HG03135 (cell line): ENCODE measurements around the gene HS3ST6.
"Not testable (repeated sequence)": the region's sequence is repeated elsewhere in the genome, so short reads cannot be mapped to it uniquely, and the experiment has no call there.

Experiments
- ATAC-seq: cut with Tn5 transposase; IDR thresholded peaks from one replicate; pipeline ENCODE4 v1.9.1; 2021; ENCODE audit warnings: mild to moderate bottlenecking, moderate library complexity; ENCODE audit not compliant: unreplicated experiment

HS3ST6 gene

DNA sequence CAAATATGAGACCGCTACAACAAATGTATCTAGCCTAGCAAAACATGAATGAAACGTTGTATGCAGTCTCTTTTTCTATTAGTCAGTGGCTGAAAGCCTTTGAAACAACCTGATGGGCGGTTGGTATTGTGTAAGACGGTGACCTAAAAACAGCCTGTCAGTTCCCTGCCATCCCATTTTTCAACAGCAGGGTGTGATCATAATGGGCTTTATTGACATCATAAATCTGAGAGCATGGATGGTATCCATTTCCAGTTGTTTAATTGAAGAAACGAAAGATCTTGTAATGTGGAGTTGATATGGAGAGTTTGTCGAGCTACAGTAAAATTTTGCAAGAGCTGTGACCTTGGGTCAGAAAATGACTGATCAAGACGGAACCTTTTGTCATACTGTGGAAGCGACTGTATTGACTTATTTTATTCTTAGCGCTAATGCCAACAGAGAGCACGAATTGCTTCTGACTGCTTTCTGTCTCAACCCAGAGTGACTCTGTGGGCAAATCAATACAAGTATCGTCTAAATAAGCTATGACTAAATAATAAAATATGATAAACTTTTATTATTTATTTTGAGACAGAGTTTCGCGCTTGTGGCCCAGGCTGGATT is 34.0 kb downstream of the HS3ST6 start:
- no peak for ATAC-seq

DNA sequence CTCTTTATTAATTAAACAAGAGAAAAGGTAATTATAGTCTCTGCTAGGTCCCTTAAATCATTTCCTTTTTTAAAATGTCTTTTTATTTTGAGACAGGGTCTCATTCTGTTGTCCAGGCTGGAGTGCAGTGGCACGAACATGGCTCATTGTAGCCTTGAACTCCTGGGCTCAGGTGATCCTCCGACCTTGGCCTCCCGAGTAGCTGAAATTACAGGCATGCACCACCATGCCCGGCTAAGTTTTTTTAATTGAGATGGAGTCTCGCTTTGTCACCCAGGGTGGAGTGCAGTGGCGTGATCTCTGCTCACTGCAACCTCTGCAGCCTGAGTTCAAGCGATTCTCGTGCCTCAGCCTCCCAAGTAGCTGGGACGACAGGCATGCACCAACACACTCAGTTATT is 37.0 kb downstream of the HS3ST6 start:
- not testable (repeated sequence) for ATAC-seq

DNA sequence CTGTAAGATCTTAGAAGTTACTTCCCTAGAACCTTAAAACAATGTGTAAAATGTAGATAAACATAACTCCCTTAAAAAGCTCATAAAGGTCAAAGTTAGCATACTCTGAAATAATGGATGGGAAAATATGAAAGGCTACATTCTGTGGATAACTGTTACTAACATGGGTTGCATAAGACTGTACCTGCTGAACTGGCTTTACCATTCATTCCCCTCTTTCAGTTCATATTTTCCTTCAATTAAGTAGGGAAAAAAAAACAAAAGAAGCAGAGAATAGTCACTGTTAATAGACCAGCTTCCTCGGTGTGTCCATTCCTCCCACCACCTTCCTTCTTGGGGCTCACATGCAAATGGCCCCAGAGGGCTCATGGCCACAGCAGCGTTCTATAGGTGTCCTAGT is 38.7 kb downstream of the HS3ST6 start:
- no peak for ATAC-seq

DNA sequence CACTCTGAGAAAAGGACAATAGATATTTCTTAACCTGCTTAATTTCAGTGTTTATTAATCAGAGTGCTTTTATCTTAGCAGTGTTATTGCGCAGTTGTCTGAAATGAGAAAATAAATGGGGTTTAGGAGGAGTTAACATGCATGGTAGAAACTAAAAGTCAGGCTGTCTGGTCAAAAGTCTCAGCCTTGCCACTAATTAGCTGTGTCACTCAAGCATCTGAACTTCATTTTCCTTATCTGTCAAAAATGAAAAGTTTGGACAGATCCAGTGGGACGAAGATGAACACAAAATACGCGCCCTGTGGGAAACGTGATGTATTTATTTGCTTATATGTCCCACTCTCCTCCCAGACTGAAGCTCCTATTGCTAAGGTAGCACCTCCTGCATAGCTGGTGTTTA is 40.0 kb downstream of the HS3ST6 start:
- no peak for ATAC-seq

DNA sequence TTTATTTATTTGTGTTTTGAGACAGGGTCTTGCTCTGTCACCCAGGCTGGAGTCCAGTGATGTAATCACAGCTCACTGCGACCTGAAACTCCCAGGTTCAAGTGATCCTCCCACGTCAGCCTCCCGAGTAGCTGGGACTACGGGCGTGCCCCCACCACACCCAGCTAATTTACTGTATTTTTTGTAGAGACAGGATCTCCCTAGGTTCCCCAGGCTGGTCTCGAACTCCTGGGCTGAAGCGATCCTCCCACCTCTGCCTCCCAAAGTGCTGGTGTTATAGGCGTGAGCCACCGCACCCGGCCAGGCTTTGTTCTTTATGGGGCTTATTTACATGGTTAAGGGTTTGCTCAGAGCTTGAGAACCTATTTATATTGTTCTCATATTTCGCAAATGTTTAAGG is 40.4 kb downstream of the HS3ST6 start:
- ATAC-seq, result no peak

DNA sequence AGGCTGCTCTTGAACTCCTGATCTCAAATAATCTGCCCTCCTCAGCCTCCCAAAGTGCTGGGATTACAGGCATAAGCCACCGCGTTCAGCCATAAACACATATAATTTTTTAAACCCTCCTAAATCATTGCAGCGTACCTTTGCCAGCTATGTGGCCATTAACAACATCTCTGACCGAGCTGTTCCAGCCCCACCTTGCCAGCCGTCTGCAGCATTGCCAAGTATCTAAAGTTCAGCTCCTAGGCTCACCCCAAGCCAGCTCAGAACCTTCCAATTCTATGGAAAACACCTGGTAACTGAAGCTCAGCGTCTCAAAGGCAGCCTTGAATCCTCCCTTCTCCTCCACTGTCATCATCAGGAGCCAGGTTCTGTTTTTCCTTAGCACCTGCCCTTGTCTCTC is 41.1 kb downstream of the HS3ST6 start:
- ATAC-seq, result no peak

DNA sequence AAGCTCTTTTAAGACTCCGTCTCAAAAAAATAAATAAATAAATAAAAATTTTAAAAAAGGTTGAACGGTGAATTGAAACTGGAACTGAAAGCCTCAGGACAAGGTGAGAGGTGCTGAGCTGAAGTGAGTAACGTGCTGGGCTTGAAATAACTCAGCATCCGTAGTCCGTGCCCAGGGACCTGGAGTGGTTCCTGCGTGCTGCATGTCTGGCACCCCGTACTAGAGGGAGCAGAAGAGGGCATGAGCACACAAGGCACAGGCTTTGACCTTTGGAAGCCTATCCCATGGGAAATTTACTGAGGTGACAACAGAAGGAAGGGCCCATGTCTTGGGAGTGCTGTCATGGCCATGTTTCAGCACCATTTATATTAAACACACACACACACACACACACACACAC is 41.7 kb downstream of the HS3ST6 start:
- ATAC-seq, result no peak

DNA sequence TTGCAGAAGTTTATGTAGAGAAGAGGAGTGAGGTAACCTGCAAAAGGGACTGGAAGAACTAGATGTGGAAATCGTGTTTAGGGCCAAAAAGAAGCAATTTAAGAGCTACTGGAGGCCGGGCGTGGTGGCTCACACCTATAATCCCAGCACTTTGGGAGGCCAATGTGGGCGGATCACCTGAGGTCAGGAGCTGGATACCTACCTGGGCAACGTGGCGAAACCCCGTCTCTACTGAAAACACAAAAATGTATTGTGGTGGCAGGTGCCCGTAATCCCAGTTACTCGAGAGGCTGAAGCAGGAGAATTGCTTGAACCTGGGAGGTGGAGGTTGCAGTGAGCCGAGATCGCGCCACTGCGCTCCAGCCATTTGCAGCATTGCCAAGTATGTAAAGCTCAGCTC is 42.1 kb downstream of the HS3ST6 start:
- not testable (repeated sequence) for ATAC-seq

DNA sequence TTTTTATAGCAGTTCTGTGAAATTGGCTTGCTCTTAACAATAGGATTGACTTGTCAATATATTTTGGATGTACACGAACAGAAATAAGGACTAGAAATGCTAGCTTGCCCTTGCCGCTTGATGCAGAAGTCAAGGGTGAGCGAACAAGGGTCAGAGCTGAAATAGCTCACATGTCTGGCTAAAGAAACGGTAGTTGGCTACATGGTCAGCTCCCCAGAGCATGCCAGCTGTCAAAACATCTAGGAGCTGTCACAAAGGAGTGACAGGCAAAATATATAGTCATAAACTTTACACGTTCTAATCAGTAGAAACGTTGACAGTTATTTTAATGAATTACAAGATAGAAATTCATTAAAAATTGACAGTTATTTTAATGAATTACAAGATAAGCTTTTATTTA is 43.4 kb downstream of the HS3ST6 start:
- ATAC-seq, result no peak

DNA sequence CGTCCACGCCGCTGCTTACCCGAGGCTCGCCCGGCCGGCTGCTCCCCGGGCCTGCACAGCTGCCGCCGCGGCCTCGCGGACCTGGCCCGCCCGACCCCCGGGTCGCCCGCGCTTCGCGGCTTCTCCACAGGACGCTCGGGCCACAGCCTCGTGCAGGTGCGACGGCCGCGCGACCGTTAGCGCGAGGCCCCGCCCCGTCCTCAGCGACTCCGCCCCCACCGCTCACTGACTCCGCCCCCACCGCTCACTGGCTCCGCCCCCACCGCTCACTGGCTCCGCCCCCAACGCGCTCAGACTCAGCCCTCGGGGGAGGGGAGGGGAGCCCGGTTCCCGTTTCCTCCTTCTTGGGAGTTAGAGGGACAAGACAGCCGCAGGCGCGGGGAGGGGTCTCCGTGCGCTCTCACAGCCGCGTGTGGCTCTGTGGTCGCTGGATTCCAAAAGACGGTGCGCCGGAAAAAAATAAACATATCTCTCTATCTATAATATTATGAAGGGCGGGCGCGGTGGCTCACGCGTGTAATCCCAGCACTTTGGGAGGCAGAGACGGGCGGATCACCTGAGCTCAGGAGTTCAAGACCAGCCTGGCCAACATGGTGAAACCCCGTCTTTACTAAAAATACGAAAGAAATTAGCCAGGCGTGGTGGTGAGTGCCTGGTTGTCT is 46.1 kb downstream of the HS3ST6 start, which contains the start of gene MEIOB:
MEIOB (minus strand) TSS at position 191 of the 662 bp plus-strand sequence. CDS start 3,989 bp downstream, outside the sequence.
- no peak for ATAC-seq

DNA sequence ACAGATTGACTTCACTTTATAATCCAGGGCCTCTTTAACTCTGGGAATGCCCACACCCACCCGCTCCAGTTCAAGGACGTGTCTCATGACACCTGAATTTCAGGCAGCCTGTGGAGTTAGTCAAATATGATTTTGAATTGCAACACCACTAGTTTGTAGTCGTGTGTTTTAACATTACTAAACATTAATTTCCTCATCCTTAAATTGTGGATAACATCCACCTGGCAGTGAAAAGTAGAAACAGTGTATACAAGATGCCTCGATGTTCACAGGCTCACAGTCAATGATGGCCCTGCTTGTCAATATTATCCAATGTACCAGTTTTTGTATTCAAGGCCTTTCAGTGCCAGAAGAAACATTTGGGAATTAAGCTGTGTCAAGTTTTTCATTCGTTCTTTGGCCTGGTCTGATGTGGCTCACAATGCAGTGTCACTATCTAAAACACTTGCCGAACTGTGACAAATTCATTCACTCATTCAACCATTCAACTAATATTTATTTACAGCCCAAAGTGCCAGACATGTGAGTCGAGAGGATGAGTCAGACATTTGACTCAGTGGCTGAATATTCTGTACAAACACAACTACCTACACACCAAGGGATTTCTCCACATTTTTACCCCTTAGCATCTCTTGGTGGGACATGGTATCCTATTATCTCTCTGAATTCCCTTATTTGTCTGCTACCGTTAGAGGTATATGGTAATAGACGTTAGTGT is 47.7 kb downstream of the HS3ST6 start:
- ATAC-seq, result no peak

DNA sequence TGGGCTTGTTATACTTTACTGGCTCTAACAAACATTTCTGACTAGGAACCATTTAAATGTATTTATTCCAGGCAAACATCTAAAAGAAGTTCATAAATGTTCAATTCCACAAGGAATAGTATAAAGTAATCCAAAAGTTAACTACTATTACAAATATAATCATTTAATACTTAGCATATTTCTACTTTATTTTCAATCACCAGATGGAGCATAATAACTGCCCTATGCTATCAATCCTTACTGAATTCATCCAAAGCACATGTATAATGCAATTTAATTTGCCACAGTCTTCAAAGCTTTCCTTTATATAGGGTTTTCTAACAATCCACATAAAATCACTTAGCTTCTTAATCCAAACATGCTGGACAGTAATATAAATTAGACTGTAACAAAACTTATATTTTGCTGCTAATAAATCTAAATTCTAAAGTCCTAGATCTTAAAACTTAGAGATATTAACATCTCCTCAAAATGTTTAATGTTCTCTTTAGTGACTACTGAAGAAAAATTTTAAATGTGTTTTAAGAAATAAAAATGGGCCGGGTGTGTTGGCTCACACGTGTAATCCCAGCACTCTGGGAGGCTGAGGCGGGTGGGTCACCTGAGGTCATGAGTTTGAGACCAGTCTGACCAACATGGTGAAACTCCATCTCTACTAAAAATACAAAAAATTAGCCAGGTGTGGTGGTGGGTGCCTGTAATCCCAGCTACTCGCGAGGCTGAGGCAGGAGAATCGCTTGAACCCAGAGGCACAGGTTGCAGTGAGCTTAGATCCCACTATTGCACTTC is 52.1 kb downstream of the HS3ST6 start:
- ATAC-seq, result no peak

DNA sequence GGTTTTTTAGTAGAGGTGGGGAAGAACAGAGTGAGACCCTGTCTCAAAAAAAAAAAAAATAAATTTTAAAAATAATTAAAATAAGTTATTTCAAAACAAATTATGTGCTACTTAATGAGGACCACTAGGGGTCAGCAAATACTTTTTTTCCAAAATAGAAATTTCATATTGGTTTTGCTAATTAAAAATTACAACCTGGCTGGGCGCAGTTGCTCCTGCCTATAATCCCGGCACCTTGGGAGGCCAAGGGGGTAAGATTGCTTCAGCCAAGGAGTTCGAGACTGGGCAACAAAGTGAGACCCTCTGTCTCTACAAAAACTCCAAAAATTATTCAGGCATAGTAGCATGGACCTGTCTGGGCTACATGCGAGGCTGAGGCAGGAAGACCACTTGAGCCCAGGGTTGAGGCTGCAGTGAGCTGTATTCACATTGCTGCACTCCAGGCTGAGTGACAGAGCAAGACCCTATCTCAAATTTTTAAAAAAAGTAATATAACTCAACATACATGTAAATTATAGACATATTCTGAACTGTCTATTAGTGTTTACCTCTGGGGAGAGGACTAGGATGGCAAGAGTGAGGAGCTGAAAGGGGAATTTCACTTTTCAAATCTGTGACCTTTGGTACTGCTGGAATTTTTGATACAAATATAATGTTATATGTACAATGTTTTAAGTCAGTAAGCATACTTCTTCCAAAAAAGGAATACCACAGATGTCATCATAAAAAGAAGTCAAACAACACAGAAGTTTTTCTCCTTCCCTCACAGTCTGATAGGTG is 54.3 kb downstream of the HS3ST6 start:
- ATAC-seq, result no peak

DNA sequence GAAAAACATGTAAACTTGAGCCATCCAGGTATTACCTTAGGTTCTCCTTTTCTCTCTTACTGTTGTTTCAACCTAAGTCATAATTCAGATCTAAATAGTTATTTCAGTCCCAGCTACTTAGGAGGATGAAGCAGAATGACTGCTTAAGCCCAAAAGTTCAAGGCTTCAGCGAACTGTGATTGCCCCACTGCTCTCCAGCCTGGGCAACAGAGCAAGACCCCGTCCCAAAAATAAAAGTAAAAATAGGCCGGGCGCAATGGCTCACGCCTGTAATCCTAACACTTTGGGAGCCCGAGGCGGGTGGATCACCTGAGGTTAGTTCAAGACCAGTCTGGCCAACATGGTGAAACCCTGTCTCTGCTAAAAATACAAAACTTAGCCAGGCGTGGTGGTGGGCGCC is 55.8 kb downstream of the HS3ST6 start:
- no peak for ATAC-seq

DNA sequence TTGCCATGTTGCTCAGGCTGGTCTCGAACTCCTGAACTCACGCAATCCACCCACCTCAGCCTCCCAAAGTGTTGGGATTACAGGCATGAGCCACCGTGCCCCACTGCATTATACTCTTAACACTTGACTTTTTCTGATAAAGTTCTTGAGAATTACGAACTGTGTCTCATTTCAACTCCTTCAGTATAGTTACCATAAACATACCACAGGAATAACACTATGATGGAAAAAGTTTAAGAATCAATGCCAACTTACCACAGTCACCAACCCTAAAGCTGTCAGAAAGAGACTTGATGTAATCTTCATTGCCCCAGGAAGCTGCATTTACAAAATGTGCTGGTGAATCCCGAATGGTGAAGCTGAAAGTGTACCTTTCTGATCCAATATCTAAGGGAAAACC is 56.5 kb downstream of the HS3ST6 start:
- no peak for ATAC-seq
